Endometrial microvascular endothelial cells (primary cell): ENCODE results near the gene ZNF311. TPM values are rescaled to one million over a fixed set of nuclear protein-coding genes. Genes with fewer than 3 reads are reported as not detected.
"Not testable (repeated sequence)": the region's sequence is repeated elsewhere in the genome, so short reads cannot be mapped to it uniquely, and the experiment has no call there.

Experiments
- in situ Hi-C: cut with HindIII; loops from 2 replicates; pipeline ENCODE4 v1.10.0; 2017; ENCODE audit warnings: low sequenced_read_pairs, low pct_unique_long_range_greater_than_20kb; ENCODE audit errors: inconsistent ontology term
- total RNA-seq: library from RNA; depleted of rRNA; stranded (reverse); fragments of >200 nt; gene quantifications from one replicate; pipeline ENCODE4 v1.2.3, GENCODE V29; 2015; ENCODE audit errors: inconsistent ontology term

The ZNF311 gene
- total RNA-seq, 1 donor from 2014 or later: 0.09 TPM

DNA sequence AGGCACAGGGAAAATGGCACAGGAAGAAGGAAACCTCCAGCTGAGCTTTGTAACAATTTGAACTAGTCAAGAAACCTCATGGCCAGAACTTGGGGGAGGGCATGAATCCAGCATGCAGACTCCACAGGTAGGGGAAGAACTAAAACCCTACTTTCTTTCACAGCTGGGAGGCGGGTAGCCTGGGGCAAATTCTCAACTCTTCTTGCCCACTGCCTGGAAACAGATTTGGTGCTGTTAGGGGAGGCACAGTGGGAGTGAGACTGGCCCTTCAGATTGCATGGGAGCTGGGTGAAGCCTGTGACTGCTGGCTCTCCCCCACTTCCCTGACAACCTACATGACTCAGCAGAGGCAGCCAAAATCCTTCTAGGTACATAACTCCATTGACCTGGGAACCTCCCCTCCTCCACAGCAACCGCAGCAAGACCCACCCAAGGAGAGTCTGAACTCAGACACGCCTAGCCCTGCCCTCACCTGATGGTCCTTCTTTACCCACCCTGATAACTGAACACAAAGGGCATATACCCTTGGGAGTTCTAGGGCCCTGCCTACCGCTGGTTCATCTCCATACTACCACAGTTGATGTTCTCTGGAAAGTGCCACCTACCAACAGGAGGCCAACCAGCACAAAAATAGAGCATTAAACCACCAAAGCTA lies 44.1 kb downstream of the ZNF311 start:
- in situ Hi-C loops: no loop called here

DNA sequence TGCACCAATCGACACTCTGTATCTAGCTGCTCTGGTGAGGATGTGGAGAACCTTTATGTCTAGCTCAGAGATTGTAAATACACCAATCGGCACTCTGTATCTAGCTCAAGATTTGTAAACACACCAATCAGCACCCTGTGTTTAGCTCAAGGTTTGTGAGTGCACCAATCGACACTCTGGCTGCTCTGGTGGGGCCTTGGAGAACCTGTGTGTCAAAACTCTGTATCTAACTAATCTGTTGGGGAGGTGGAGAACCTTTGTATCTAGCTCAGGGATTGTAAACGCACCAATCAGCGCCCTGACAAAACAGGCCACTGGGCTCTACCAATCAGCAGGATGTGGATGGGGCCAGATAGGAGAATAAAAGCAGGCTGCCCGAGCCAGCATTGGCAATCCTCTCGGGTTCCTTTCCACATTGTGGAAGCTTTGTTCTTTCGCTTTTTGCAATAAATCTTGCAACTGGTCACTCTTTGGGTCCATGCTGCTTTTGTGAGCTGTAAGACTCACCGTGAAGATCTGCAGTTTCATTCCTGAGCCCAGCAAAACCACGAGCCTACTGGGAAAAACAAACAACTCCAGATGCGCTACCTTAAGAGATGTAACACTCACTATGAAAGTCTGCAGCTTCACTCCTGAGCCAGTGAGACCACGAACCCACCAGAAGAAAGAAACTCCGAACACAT lies 46.4 kb downstream of the ZNF311 start:
- in situ Hi-C loops: not testable (repeated sequence)

DNA sequence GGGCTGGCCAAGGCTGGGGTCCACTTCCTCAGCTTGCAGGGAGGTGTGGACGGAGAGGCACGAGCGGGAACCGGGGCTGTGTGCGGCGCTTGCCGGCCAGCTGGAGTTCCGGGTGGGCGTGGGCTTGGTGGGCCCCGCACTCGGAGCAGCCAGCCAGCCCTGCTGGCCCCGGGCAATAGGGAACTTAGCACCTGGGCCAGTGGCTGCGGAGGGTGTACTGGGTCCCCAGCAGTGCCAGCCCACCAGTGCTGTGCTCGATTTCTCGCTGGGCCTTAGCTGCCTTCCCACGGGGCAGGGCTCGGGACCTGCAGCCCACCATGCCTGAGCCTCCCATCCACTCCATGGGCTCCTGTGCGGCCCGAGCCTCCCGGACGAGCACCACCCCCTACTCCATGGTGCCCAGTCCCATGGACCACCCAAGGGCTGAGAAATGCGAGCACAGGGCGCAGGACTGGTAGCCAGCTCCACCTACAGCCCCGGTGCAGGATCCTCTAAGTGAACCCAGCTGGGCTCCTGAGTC lies 47.3 kb downstream of the ZNF311 start:
- in situ Hi-C loops: not testable (repeated sequence)

DNA sequence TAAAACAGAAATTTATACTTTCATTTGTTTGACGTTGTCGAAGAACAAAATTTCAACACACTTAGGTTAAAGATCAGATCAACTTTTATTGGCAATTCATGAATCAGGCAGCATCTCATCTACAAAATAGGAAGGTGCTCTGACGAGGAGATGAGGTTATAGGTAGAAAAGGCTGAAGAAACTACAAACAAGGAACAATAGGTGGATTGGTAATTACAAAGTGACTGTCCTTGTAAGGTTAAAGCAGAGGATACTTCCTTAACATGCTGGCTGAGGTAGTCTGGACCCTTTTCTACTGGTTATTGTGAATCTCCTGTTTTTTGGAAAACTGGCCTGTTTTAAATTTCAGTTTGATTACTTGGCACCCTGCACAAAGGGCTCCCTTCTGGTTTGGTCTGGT lies 48.8 kb downstream of the ZNF311 start:
- in situ Hi-C loops: no loop called here

DNA sequence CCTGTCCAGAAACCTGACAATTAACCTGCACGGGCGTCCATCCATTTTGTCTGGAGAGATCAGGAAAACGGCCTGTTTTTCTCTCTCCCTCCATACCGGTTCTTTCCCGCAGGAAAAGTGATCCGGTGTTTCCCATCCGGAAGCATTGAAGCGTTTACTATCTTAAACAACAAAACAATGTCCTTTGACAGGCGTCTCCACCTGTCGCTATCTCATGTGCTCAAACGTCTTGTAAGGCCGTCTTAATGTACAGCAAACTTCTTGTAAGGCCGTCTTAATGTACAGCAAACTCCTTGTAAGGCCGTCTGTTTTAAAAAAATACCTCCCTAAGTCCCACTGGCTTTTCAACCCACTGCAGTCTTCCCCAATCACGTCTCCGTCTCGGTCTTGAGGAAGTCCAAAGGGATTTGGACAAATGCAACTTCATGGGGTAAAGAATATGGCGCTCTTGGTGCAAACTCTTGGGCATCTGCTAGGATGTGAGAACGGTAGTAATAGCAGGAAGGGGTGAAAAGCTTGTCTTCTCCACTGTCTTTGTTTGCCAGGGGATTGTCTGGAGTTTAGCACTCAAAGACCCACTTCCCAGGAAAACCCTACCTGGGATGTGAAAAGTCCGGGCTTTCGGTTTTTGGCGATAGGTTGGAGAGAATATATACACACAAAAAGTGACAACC lies 51.4 kb downstream of the ZNF311 start:
- in situ Hi-C loops: no loop called here

DNA sequence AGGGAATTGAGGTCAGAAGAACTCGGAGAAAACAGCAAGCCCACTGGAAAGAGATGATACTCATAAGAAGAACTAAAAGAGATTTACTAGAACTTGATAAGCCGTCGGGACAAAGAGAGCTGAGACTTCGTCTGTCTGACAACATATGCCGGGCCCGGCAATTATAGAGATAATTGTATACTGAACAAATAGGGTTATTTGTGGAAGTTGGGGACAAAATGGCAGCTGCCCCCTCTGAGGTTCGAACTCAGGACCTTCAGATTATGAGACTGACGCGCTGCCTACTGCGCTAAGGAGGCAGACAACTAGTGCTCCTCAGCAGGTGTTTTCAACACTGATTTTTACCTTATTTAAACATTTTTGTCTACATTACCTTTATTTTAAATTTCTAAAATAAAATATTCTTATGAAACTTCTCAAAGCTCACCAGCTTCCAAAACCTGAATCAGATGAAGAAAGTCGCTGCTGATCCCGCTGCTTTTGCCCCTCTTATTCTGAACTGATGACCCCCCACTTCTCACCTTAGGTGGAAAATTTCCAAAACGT lies 52.0 kb downstream of the ZNF311 start:
- in situ Hi-C loops: no loop called here

DNA sequence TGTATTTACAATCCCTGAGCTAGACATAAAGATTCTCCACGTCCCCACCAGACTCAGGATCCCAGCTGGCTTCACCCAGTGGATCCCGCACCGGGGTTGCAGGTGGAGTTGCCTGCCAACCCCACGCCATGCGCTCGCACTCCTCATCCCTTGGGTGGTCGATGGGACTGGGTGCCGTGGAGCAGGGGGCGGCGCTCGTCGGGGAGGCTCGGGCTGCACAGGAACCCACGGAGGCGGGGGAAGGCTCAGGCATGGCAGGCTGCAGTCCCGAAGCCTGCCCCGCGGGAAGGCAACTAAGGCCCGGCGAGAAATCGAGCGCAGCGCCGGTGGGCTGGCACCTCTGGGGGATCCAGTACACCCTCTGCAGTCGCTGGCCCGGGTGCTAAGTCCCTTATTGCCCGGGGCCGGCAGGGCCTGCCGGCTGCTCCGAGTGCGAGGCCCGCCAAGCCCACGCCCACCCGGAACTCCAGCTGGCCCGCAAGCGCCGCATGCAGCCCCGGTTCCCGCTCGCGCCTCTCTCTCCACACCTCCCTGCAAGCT lies 55.4 kb downstream of the ZNF311 start:
- in situ Hi-C loops: not testable (repeated sequence)

DNA sequence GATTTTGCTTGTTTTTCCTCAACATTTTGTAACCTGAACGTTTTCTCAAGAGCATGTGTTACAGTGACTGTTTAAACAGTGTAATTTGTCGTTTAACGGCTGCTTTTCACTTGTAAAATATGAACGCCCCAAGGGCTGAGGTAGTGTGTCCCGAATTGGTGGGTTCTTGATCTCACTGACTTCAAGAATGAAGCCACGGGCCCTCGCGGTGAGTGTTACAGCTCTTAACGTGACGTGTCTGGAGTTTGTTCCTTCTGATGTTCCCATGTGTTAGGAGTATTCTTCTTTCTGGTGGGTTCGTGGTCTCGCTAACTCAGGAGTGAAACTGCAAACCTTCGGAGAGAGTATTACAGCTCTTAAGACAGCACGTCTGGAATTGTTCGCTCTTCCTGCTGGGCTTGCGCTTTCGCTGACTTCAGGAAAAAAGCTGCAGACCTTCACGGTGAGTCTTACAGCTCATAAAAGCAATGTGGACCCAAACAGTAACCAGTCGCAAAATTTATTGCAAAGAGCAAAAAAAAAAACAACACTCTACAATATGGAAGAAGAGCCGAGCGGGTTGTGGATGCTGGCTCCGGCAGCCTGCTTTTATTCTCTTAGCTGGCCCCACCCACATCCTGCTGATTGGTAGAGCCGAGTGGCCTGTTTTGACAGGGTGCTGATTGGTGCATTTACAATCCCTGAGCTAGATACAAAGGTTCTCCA lies 56.2 kb downstream of the ZNF311 start:
- in situ Hi-C loops: no loop called here

DNA sequence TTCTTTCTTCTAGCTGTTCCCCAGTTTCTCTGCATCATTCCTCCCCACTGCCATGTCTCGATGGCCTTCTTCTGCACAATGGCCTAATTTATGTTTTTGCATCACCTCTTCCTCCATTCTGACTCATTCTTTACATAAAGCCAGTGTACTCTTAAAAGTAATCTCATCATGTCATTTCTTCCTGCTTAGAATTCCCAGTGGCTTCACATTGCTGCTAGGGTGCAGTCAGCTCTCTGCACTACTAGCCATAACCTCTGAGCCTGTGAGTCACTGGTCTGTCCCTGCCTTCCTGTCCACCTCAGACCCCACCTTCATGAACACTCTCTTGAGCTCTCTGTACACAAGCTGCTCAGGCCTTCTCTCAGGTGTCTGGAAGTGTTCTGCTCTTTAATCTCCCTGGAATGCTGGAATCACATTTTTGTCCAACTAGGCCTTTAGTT lies 57.3 kb downstream of the ZNF311 start:
- in situ Hi-C loops: no loop called here

DNA sequence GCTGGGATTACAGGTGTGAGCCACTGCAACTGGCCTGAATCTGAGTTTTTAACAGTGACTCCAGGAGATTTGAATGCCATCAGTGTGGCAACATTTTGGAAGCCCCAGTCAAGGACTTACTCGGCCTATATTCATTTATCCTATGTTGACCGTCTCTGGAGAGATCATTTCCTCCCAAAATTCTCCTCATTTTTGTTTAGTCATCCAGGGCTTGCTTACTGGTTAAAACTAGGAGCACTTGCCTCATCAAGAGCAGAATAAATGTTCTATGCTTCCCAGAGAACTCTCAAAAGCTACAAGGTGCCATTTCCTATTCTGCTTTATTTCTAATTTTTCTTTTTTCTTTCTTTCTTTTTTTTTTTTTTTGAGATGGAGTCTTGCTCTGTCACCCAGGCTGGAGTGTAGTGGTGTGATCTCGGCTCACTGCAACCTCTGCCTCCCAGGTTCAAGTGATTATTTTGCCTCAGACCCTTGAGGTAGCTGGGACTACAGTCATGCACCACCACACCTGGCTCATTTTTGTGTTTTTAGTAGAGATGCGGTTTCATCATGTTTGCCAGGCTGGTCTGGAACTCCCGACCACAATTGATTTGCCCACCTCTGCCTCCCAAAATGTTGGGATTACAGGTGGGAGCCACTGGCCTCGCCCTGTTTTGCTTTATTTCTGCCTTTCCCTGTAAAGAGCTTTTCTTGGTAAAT lies 57.9 kb downstream of the ZNF311 start:
- in situ Hi-C loops: no loop called here

DNA sequence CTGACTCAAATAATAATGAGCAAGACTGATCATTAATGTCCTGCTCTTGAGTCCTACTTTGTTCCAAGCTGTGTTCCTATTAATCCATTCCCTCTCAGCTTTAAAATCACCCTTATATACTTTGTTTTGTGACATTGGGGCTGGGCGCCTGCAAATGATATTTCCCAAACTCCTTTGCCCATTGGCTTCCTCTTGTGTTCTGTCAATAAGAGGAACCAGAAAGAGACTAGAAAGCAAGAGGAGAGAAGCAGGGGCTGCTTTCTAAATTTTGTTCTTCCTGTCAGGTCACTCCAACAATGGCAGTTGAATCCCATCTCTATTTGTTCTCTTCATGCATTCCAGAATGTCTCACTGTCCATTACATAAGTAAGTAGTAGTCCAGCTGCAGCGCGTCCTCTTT lies 59.8 kb downstream of the ZNF311 start:
- in situ Hi-C loops: no loop called here

Other genes starting within 250 kb of the ZNF311 start
- 63.2 TPM for gene TRIM27, start 81.3 kb downstream of the ZNF311 start, total RNA-seq
- gene OR2W1, start 39.9 kb upstream of the ZNF311 start, total RNA-seq: not detected
- not detected for gene OR2B3, start 82.0 kb upstream of the ZNF311 start, total RNA-seq
- not detected for gene OR2J1, start 94.2 kb upstream of the ZNF311 start, total RNA-seq
- not detected for gene OR2J3, start 102.7 kb upstream of the ZNF311 start, total RNA-seq
- not detected for gene OR2J2, start 165.6 kb upstream of the ZNF311 start, total RNA-seq